H1 (cell line): ENCODE results near the gene PCSK9. TPM values are rescaled to one million over a fixed set of nuclear protein-coding genes. Genes with fewer than 3 reads are reported as not detected.

Experiments
- CTCF ChIA-PET: fragments of 300-600 bp; sonication (Branson Sonifier 250); formaldehyde crosslinking; loops from one replicate; lab custom pipeline; 2021; ENCODE audit not compliant: partially characterized antibody; lab: Charles Lee
- POLR2A ChIA-PET: fragments of 300-600 bp; sonication (Branson Sonifier 250); formaldehyde crosslinking; loops from one replicate; lab custom pipeline; 2021; ENCODE audit warnings: inconsistent platforms; ENCODE audit not compliant: partially characterized antibody; lab: Charles Lee
- DNase-seq, 2 experiments: peaks; one replicate each; pipeline versions ENCODE4 v3.0.0 to v3.0.0-alpha.2; 2010 to 2022; ENCODE audit warnings: low spot score in 2 of 2, low read depth in 1 of 2, mixed read lengths in 1 of 2
- FAIRE-seq: peaks from 2 replicates; lab custom pipeline; 2011; peaks lifted over from hg19 to GRCh38; lab: Jason Lieb, UNC
- H2AFZ ChIP-seq: 2 replicates; pipeline ENCODE4 v1.8.1; 2012; ENCODE audit warnings: low read length, inconsistent platforms
- H2AK5ac ChIP-seq: 2 replicates; pipeline ENCODE4 v1.6.1; 2013; ENCODE audit warnings: low read depth, low read length
- H2BK120ac ChIP-seq: replicated peaks from 2 replicates; pipeline ENCODE3; 2013; ENCODE audit warnings: low read depth, low read length, inconsistent platforms
- H2BK12ac ChIP-seq: 2 replicates; pipeline ENCODE4 v1.6.1; 2013; ENCODE audit warnings: low read depth, low read length
- H2BK15ac ChIP-seq: 2 replicates; pipeline ENCODE4 v1.6.1; 2013; ENCODE audit warnings: low read length
- H2BK20ac ChIP-seq: 2 replicates; pipeline ENCODE4 v1.6.1; 2013; ENCODE audit warnings: low read length
- H2BK5ac ChIP-seq: 2 replicates; pipeline ENCODE4 v1.6.1; 2013; ENCODE audit warnings: low read depth, low read length
- H3K14ac ChIP-seq: 2 replicates; pipeline ENCODE4 v1.6.1; 2013; ENCODE audit warnings: inconsistent platforms; ENCODE audit not compliant: insufficient read length
- H3K18ac ChIP-seq: 2 replicates; pipeline ENCODE4 v1.6.1; 2013; ENCODE audit warnings: low read length; ENCODE audit errors: extremely low read depth
- H3K23ac ChIP-seq: 2 replicates; pipeline ENCODE4 v1.6.1; 2013; ENCODE audit warnings: inconsistent platforms; ENCODE audit not compliant: insufficient read length
- H3K23me2 ChIP-seq: 2 replicates; pipeline ENCODE4 v1.6.1; 2013; ENCODE audit warnings: low read depth, low read length
- H3K27ac ChIP-seq: 2 replicates; pipeline ENCODE4 v1.6.1; 2011; ENCODE audit warnings: low read depth, low read length, inconsistent platforms
- H3K27me3 ChIP-seq, 4 experiments: replicated peaks in 1 of 4; 1 replicate in 1 of 4; 2 replicates in 3 of 4; pipeline versions ENCODE4 v1.6.1 to v1.8.1; 2011 to 2013; ENCODE audit warnings: low read length in 3 of 4, mild to moderate bottlenecking in 3 of 4, inconsistent platforms in 2 of 4, mixed read lengths in 2 of 4, moderate library complexity in 1 of 4; ENCODE audit not compliant: control insufficient read depth in 3 of 4, insufficient read depth in 3 of 4; ENCODE audit errors: extremely low read depth in 1 of 4
- H3K36me3 ChIP-seq, 4 experiments: 2 replicates each; pipeline versions ENCODE4 v1.6.1 to v1.8.1; 2011 to 2013; ENCODE audit warnings: mild to moderate bottlenecking in 4 of 4, low read length in 3 of 4, moderate library complexity in 2 of 4, control low read depth in 1 of 4, inconsistent platforms in 1 of 4; ENCODE audit not compliant: insufficient read depth in 4 of 4, control insufficient read depth in 2 of 4
- H3K4ac ChIP-seq: replicated peaks from 2 replicates; pipeline ENCODE3; 2013; ENCODE audit warnings: low read length, low read depth, mixed read lengths, inconsistent platforms; ENCODE audit not compliant: insufficient read length
- H3K4me1 ChIP-seq, 4 experiments: replicated peaks in 1 of 4; 1 replicate in 1 of 4; 2 replicates in 3 of 4; pipeline versions ENCODE4 v1.6.1 to v1.8.1; 2011 to 2013; ENCODE audit warnings: low read length in 3 of 4, inconsistent platforms in 2 of 4, mixed read lengths in 1 of 4; ENCODE audit not compliant: insufficient read depth in 4 of 4, control insufficient read depth in 3 of 4
- H3K4me2 ChIP-seq, 2 experiments: 2 replicates each; pipeline versions ENCODE4 v1.6.1 to v1.8.1; 2011 to 2013; ENCODE audit warnings: low read depth in 2 of 2, low read length in 2 of 2, control low read depth in 1 of 2, inconsistent platforms in 1 of 2, mild to moderate bottlenecking in 1 of 2; ENCODE audit not compliant: insufficient read depth in 1 of 2
- H3K4me3 ChIP-seq, 4 experiments: fragments of 200-600, 300-600 bp in 1 of 4; sonication (generic), shearing (Covaris generic), sonication (Bioruptor Twin) in 1 of 4; 2 replicates each; pipeline versions ENCODE4 v1.5.1 to v1.8.1; 2011 to 2016; ENCODE audit warnings: low read length in 4 of 4, low read depth in 3 of 4, control low read depth in 2 of 4, inconsistent platforms in 2 of 4, mild to moderate bottlenecking in 2 of 4, mixed read lengths in 1 of 4, moderate library complexity in 1 of 4; ENCODE audit not compliant: insufficient read depth in 2 of 4; ENCODE audit errors: extremely low read depth in 1 of 4
- H3K56ac ChIP-seq: replicated peaks from 2 replicates; pipeline ENCODE3; 2013; ENCODE audit warnings: low read depth, mild to moderate bottlenecking, mixed read lengths, low read length, inconsistent platforms; ENCODE audit not compliant: insufficient read length
- H3K79me1 ChIP-seq: 2 replicates; pipeline ENCODE4 v1.6.1; 2013; ENCODE audit warnings: low read depth, low read length, control low read depth
- H3K79me2 ChIP-seq, 2 experiments: 2 replicates each; pipeline versions ENCODE4 v1.6.1 to v1.8.1; 2012 to 2013; ENCODE audit warnings: low read length in 2 of 2, mild to moderate bottlenecking in 2 of 2, inconsistent platforms in 1 of 2; ENCODE audit not compliant: insufficient read depth in 2 of 2, control insufficient read depth in 1 of 2
- H3K9ac ChIP-seq, 4 experiments: replicated peaks in 1 of 4; 1 replicate in 1 of 4; 2 replicates in 3 of 4; pipeline versions ENCODE4 v1.6.1 to v1.8.1; 2011 to 2013; ENCODE audit warnings: low read depth in 3 of 4, low read length in 3 of 4, control low read depth in 2 of 4, mild to moderate bottlenecking in 2 of 4, moderate library complexity in 2 of 4, inconsistent platforms in 1 of 4; ENCODE audit errors: extremely low read depth in 1 of 4
- H3K9me3 ChIP-seq, 2 experiments: 2 replicates each; pipeline versions ENCODE4 v1.6.1 to v1.8.1; 2012 to 2013; ENCODE audit warnings: mild to moderate bottlenecking in 2 of 2, moderate library complexity in 2 of 2, control low read depth in 1 of 2, inconsistent platforms in 1 of 2, low read depth in 1 of 2, low read length in 1 of 2, mixed read lengths in 1 of 2; ENCODE audit not compliant: insufficient read depth in 2 of 2
- H4K20me1 ChIP-seq, 2 experiments: replicated peaks in 1 of 2; 2 replicates each; pipeline versions ENCODE3 to v1.8.1; 2011 to 2013; ENCODE audit warnings: inconsistent platforms in 2 of 2, low read length in 2 of 2, mild to moderate bottlenecking in 1 of 2; ENCODE audit not compliant: insufficient read depth in 2 of 2, control insufficient read depth in 1 of 2
- H4K5ac ChIP-seq: 2 replicates; pipeline ENCODE4 v1.6.1; 2013; ENCODE audit warnings: low read length, low read depth, mixed read lengths, inconsistent platforms; ENCODE audit not compliant: insufficient read length
- H4K8ac ChIP-seq: 2 replicates; pipeline ENCODE4 v1.8.0; 2013; ENCODE audit warnings: mild to moderate bottlenecking, moderate library complexity, low read length, inconsistent platforms; ENCODE audit not compliant: insufficient read depth; ENCODE audit errors: extremely low read depth
- H4K91ac ChIP-seq: replicated peaks from 2 replicates; pipeline ENCODE3; 2013; ENCODE audit warnings: low read length, mixed read lengths, inconsistent platforms; ENCODE audit not compliant: insufficient read length
- CBX5 ChIP-seq: fragments of 300-800, 300-1000 bp; sonication (generic); IDR thresholded peaks from 2 replicates; pipeline ENCODE4 v1.7.1; 2016; ENCODE audit warnings: antibody characterized with exemption, low read length, low read depth
- WGBS, 2 experiments: shearing (Covaris generic) in 1 of 2; methylation state at CpG; one replicate each; pipeline versions ENCODE4 v1.1.6 to v1.1.7; 2013 to 2015; ENCODE audit warnings: low lambda C conversion rate in 2 of 2, mixed read lengths in 2 of 2, inconsistent platforms in 1 of 2, low coverage in 1 of 2, missing lambda C conversion rate in 1 of 2; ENCODE audit not compliant: insufficient replicate concordance in 2 of 2, insufficient coverage in 1 of 2, insufficient read length in 1 of 2; ENCODE audit errors: extremely low coverage in 1 of 2, missing lambda C conversion rate in 1 of 2; 5-methylcytosine and 5-hydroxymethylcytosine counted together
- polyA plus RNA-seq, 7 experiments: library from polyadenylated mRNA; depleted of rRNA in 3 of 7; stranded (reverse) in 5 of 7; unstranded in 2 of 7; fragments of >200 nt in 5 of 7; fragments of 200-250 nt in 2 of 7; gene quantifications; 1 replicate in 5 of 7; 2 replicates in 1 of 7; 4 replicates in 1 of 7; pipeline versions ENCODE4 v1.2.1 to v1.2.3, GENCODE V29; 2011 to 2013; ENCODE audit warnings: missing spikeins in 2 of 7, mixed read lengths in 2 of 7
- total RNA-seq: library from RNA; stranded (reverse); fragmentation: NEBNext Ultra II Directional; extraction: Animal tissue kit (Norgen Biotek cat#: 25700); gene quantifications from 2 replicates; pipeline ENCODE4 v1.2.1, GENCODE V29; 2021

PCSK9 gene
- total and polyA plus RNA-seq, 2 of the 8 experiments (the other 6 are each of a cell fraction or from before 2014, with no cell fraction given), result 22.3 to 32.3 TPM

- no peaks in the 10 kb centered on the region for H3K79me1 ChIP-seq
- no peak overlapping the region for H3K4me3 ChIP-seq
- DNase-seq (no peak), FAIRE-seq (no peak)
- no peaks in the 10 kb centered on the region for H3K23me2 ChIP-seq
- no peak overlapping the region for H4K5ac ChIP-seq
- no peaks in the 10 kb centered on the region for H3K27me3 ChIP-seq
- no peak overlapping the region for H3K4ac ChIP-seq
- H4K8ac ChIP-seq, result no peak overlapping the region
- 92% methylated on average over 2 of the region's 2 CpGs; no CpG with 5 or more reads in 1 of the 2 experiments for WGBS, 2 experiments
- no peak overlapping the region for H2BK120ac ChIP-seq
- ChIA-PET POLR2A (no interaction called here), CTCF (interaction anchor here (0.7 to 1.6 kb wide), 4 partner anchors 26 to 128 kb away, joined by 3 to 5 read pairs (median 3); no protein-coding TSS in a partner anchor)
- no peak overlapping the region for H3K14ac ChIP-seq
- no peak overlapping the region for H3K9ac ChIP-seq
- no peak for TF ChIP-seq CBX5
- no peak overlapping the region for H2AFZ ChIP-seq
- no peak overlapping the region for H3K18ac ChIP-seq
- peaks cover 6 to 69% (median 47%) of the 10 kb centered on the region in 4 experiments for H3K36me3 ChIP-seq
- peaks cover 0 to 3% of the 10 kb centered on the region in 2 experiments for H4K20me1 ChIP-seq
- H3K56ac ChIP-seq, result no peak overlapping the region
- no peak overlapping the region for H2BK12ac ChIP-seq
- H3K9me3 ChIP-seq, result no peaks in the 10 kb centered on the region; a peak in 1 of 4 replicates
- no peak overlapping the region for H3K4me2 ChIP-seq
- H3K79me2 ChIP-seq, result no peaks in the 10 kb centered on the region
- H2AK5ac ChIP-seq, result no peak overlapping the region
- no peak overlapping the region for H2BK20ac ChIP-seq
- H3K27ac ChIP-seq, result no peak overlapping the region
- H3K23ac ChIP-seq, result no peak overlapping the region
- no peak overlapping the region for H4K91ac ChIP-seq
- H3K4me1 ChIP-seq, result no peaks in the 10 kb centered on the region
- H2BK15ac ChIP-seq, result no peak overlapping the region
- H2BK5ac ChIP-seq, result no peak overlapping the region
These were observed 35.1 kb downstream of the PCSK9 start for GRCh38 chr1:55074455-55074854.
